Hindlimb muscle (tissue), 1 donor: ENCODE data around the gene TTC29. TPM values are rescaled to one million over a fixed set of nuclear protein-coding genes. Genes with fewer than 3 reads are reported as not detected.
A peak's percentile ranks its signal among the peaks of the same experiment; 100 is the strongest.

Experiments
- DNase-seq: peaks from one replicate; pipeline ENCODE4 v3.0.0-alpha.2; 2013
- polyA plus RNA-seq: library from polyadenylated mRNA; unstranded; fragments of 120-200 nt; gene quantifications from one replicate; pipeline ENCODE4 v1.2.1, GENCODE V29; 2013; ENCODE audit not compliant: insufficient read length

The TTC29 gene
- not detected for polyA plus RNA-seq

- DNase-seq, result peak; percentile 90
Measured at GRCh38 chr4:146945556-146946374, at the start of gene TTC29. TSS of gene TTC29 (minus strand) at chr4:146945864. CDS start at chr4:146939895, 5,969 bp downstream.

- DNase-seq, result no peak
Measured at GRCh38 chr4:146981651-146982050, 36.0 kb upstream of the TTC29 start.

- DNase-seq, result no peak
Measured at GRCh38 chr4:146978641-146979040, 33.0 kb upstream of the TTC29 start.

GRCh38 chr4:146976145-146976544 lies 30.5 kb upstream of the TTC29 start:
- no peak for DNase-seq

- no peak for DNase-seq
Measured at GRCh38 chr4:146975527-146975926, 29.9 kb upstream of the TTC29 start.

GRCh38 chr4:146975036-146975435 lies 29.4 kb upstream of the TTC29 start:
- DNase-seq, result no peak

- DNase-seq, result no peak
Measured at GRCh38 chr4:146972036-146972435, 26.4 kb upstream of the TTC29 start.

GRCh38 chr4:146969126-146969525 lies 23.5 kb upstream of the TTC29 start:
- DNase-seq, result no peak

- DNase-seq, result no peak
Measured at GRCh38 chr4:146960634-146961033, 15.0 kb upstream of the TTC29 start.

GRCh38 chr4:146959692-146960091 lies 14.0 kb upstream of the TTC29 start:
- DNase-seq, result no peak

GRCh38 chr4:146957237-146957636 lies 11.6 kb upstream of the TTC29 start:
- DNase-seq, result no peak

- no peak for DNase-seq
Measured at GRCh38 chr4:146952896-146953295, 7.2 kb upstream of the TTC29 start.

- DNase-seq, result no peak
Measured at GRCh38 chr4:146949559-146949958, 3.9 kb upstream of the TTC29 start.

- no peak for DNase-seq
Measured at GRCh38 chr4:146943691-146944375, 1.8 kb downstream of the TTC29 start.

- no peak for DNase-seq
Measured at GRCh38 chr4:146932116-146932515, 13.5 kb downstream of the TTC29 start.

GRCh38 chr4:146930673-146931072 lies 15.0 kb downstream of the TTC29 start:
- DNase-seq, result no peak

GRCh38 chr4:146927695-146928094 lies 18.0 kb downstream of the TTC29 start:
- no peak for DNase-seq

GRCh38 chr4:146916479-146917076 lies 29.1 kb downstream of the TTC29 start:
- DNase-seq, result peak; percentile 22

- DNase-seq, result no peak
Measured at GRCh38 chr4:146915132-146915531, 30.5 kb downstream of the TTC29 start.

GRCh38 chr4:146900295-146900694 lies 45.4 kb downstream of the TTC29 start:
- DNase-seq, result no peak

GRCh38 chr4:146890301-146890700 lies 55.4 kb downstream of the TTC29 start:
- DNase-seq, result no peak

GRCh38 chr4:146883070-146883469 lies 62.6 kb downstream of the TTC29 start:
- DNase-seq, result no peak

- no peak for DNase-seq
Measured at GRCh38 chr4:146857298-146857697, 88.4 kb downstream of the TTC29 start.

GRCh38 chr4:146855761-146856160 lies 89.9 kb downstream of the TTC29 start:
- DNase-seq, result no peak
